Endothelial cell of umbilical vein (primary cell): Measurements from ENCODE around the gene SLC4A2. TPM values are rescaled to one million over a fixed set of nuclear protein-coding genes. Genes with fewer than 3 reads are reported as not detected.

Experiments
- BruUV-seq: library from RNA; stranded (reverse); fragments of 400-500 nt; replicated peaks from 2 replicates; lab custom pipeline; 2021; lab: Mats Ljungman, UMichigan
- CTCF ChIA-PET: fragments of 300-600, 350-600 bp; sonication (Branson Sonifier 250); formaldehyde crosslinking; loops from one replicate; lab custom pipeline; 2021; ENCODE audit warnings: antibody characterized with exemption, inconsistent platforms; lab: Charles Lee
- POLR2A ChIA-PET: fragments of 300-600, 350-600 bp; sonication (Branson Sonifier 250); formaldehyde crosslinking; loops from one replicate; lab custom pipeline; 2021; ENCODE audit warnings: antibody characterized with exemption, inconsistent platforms; lab: Charles Lee
- DNase-seq: peaks from one replicate; pipeline ENCODE4 v3.0.0-alpha.2; 2011; ENCODE audit warnings: low read depth, low spot score
- FAIRE-seq: peaks from 2 replicates; lab custom pipeline; 2011; peaks lifted over from hg19 to GRCh38; lab: Jason Lieb, UNC
- H2AFZ ChIP-seq: 2 replicates; pipeline ENCODE4 v1.6.0; 2012; ENCODE audit warnings: low read depth, low read length, control low read depth, inconsistent platforms
- H3K27ac ChIP-seq: 2 replicates; pipeline ENCODE4 v1.5.1; 2011; ENCODE audit warnings: low read depth, mild to moderate bottlenecking, control low read depth, low read length, moderate library complexity; ENCODE audit not compliant: insufficient read depth
- H3K27me3 ChIP-seq, 2 experiments: 2 replicates each; pipeline versions ENCODE4 v1.6.0 to v1.6.1; 2011; ENCODE audit warnings: low read length in 2 of 2, mixed read lengths in 1 of 2; ENCODE audit not compliant: control insufficient read depth in 2 of 2, insufficient read depth in 2 of 2
- H3K36me3 ChIP-seq, 2 experiments: 2 replicates in 1 of 2; 3 replicates in 1 of 2; pipeline ENCODE4 v1.5.1; 2011; ENCODE audit warnings: low read length in 2 of 2, mild to moderate bottlenecking in 1 of 2, moderate library complexity in 1 of 2; ENCODE audit not compliant: control insufficient read depth in 2 of 2, insufficient read depth in 2 of 2; ENCODE audit errors: extremely low read depth in 1 of 2
- H3K4me1 ChIP-seq: 3 replicates; pipeline ENCODE4 v1.5.1; 2011; ENCODE audit warnings: mild to moderate bottlenecking, low read length; ENCODE audit not compliant: control insufficient read depth, insufficient read depth; ENCODE audit errors: extremely low read depth
- H3K4me2 ChIP-seq: 2 replicates; pipeline ENCODE4 v1.6.1; 2011; ENCODE audit warnings: low read length, control low read depth, mixed read lengths; ENCODE audit not compliant: insufficient read depth
- H3K4me3 ChIP-seq, 3 experiments: fragments of 200-600 bp in 1 of 3; sonication (generic), shearing (Covaris generic) in 1 of 3; replicated peaks in 1 of 3; 2 replicates each; pipeline ENCODE4 v1.5.1; 2011 to 2016; ENCODE audit warnings: control low read depth in 3 of 3, low read length in 3 of 3, mild to moderate bottlenecking in 2 of 3, inconsistent platforms in 1 of 3, low read depth in 1 of 3, moderate library complexity in 1 of 3; ENCODE audit not compliant: insufficient read depth in 1 of 3
- H3K79me2 ChIP-seq: 2 replicates; pipeline ENCODE4 v1.6.0; 2012; ENCODE audit warnings: low read length, inconsistent platforms; ENCODE audit not compliant: control insufficient read depth, insufficient read depth
- H3K9ac ChIP-seq: replicated peaks from 2 replicates; pipeline ENCODE3; 2011; ENCODE audit warnings: low read length, control low read depth; ENCODE audit not compliant: insufficient read depth; ENCODE audit errors: extremely low read depth
- H3K9me1 ChIP-seq: replicated peaks from 3 replicates; pipeline ENCODE4 v1.6.0; 2011; ENCODE audit warnings: mild to moderate bottlenecking, low read length; ENCODE audit not compliant: control insufficient read depth, insufficient read depth; ENCODE audit errors: extremely low read depth
- H3K9me3 ChIP-seq: replicated peaks from 2 replicates; pipeline ENCODE4 v1.5.1; 2012; ENCODE audit warnings: low read length, inconsistent platforms; ENCODE audit not compliant: control insufficient read depth, insufficient read depth
- H4K20me1 ChIP-seq: replicated peaks from 2 replicates; pipeline ENCODE3; 2011; ENCODE audit warnings: mild to moderate bottlenecking, low read length; ENCODE audit not compliant: control insufficient read depth, insufficient read depth; ENCODE audit errors: extremely low read depth
- EZH2 ChIP-seq: IDR thresholded peaks from 2 replicates; pipeline ENCODE4 v1.6.1; 2012; ENCODE audit warnings: borderline replicate concordance, low read depth, mild to moderate bottlenecking, moderate library complexity, low read length, inconsistent platforms; ENCODE audit not compliant: severe bottlenecking
- FOS ChIP-seq: IDR thresholded peaks from 2 replicates; pipeline ENCODE4 v1.6.1; 2011; ENCODE audit warnings: mild to moderate bottlenecking, low read length, moderate library complexity, borderline replicate concordance; ENCODE audit not compliant: insufficient read depth
- GATA2 ChIP-seq: IDR thresholded peaks from 2 replicates; pipeline ENCODE4 v1.7.0; 2011; ENCODE audit warnings: low read depth, mild to moderate bottlenecking, moderate library complexity, mixed read lengths, low read length; ENCODE audit not compliant: insufficient read length, insufficient read depth
- JUN ChIP-seq: IDR thresholded peaks from 2 replicates; pipeline ENCODE4 v1.6.1; 2011; ENCODE audit warnings: borderline replicate concordance, low read depth; ENCODE audit not compliant: insufficient read length, insufficient read depth
- MYC ChIP-seq: IDR thresholded peaks from one replicate; pipeline ENCODE4 v1.6.1; 2011; ENCODE audit warnings: mild to moderate bottlenecking, low read depth, low read length
- POLR2A ChIP-seq: IDR thresholded peaks from 2 replicates; pipeline ENCODE4 v1.6.1; 2012; ENCODE audit warnings: low read depth, mild to moderate bottlenecking, control low read depth, low read length
- POLR2AphosphoS5 ChIP-seq: IDR thresholded peaks from 2 replicates; pipeline ENCODE4 v1.6.1; 2012; ENCODE audit warnings: low read depth, mild to moderate bottlenecking, control low read depth, low read length, moderate library complexity; ENCODE audit not compliant: insufficient read depth
- dilution Hi-C: fragments of 300-500 bp; cut with MboI; formaldehyde crosslinking; loops from one replicate; pipeline ENCODE4 v1.15.0; 2019; ENCODE audit warnings: low sequenced_read_pairs; ENCODE audit not compliant: extremely low pct_ligation_motif_present
- intact Hi-C: fragments of 100-400 bp; cut with micrococcal nuclease; formaldehyde crosslinking; loops from one replicate; pipeline ENCODE4 v1.10.0; 2022
- polyA plus RNA-seq, 4 experiments: library from polyadenylated mRNA; depleted of rRNA in 3 of 4; stranded (reverse) in 3 of 4; unstranded in 1 of 4; fragments of >200 nt; gene quantifications; 2 replicates each; pipeline versions ENCODE4 v1.2.1 to v1.2.3, GENCODE V29; 2011 to 2012; ENCODE audit warnings: missing spikeins in 1 of 4
- total RNA-seq: library from RNA; stranded (reverse); gene quantifications from 2 replicates; pipeline ENCODE4 v1.2.3, GENCODE V29; 2021
- TF ChIP-seq, protein P1 (sequence below), 2 donors: IDR thresholded peaks; 1 replicate in 1 of 2; 2 replicates in 1 of 2; pipeline ENCODE4 v1.5.1; 2011; ENCODE audit warnings: low read length in 2 of 2, mild to moderate bottlenecking in 2 of 2, moderate library complexity in 2 of 2, control low read depth in 1 of 2, inconsistent platforms in 1 of 2, low read depth in 1 of 2; ENCODE audit not compliant: insufficient read depth in 1 of 2; ENCODE audit errors: extremely low read depth in 1 of 2
- TF ChIP-seq, protein P2 (sequence below): IDR thresholded peaks from 2 replicates; pipeline ENCODE4 v1.6.1; 2011; ENCODE audit not compliant: insufficient read depth, insufficient read length

The SLC4A2 gene
- total and polyA plus RNA-seq, 2 donors (not counting 3 experiments of a cell fraction or from before 2014, with no cell fraction given), result 108 to 172 TPM

DNA sequence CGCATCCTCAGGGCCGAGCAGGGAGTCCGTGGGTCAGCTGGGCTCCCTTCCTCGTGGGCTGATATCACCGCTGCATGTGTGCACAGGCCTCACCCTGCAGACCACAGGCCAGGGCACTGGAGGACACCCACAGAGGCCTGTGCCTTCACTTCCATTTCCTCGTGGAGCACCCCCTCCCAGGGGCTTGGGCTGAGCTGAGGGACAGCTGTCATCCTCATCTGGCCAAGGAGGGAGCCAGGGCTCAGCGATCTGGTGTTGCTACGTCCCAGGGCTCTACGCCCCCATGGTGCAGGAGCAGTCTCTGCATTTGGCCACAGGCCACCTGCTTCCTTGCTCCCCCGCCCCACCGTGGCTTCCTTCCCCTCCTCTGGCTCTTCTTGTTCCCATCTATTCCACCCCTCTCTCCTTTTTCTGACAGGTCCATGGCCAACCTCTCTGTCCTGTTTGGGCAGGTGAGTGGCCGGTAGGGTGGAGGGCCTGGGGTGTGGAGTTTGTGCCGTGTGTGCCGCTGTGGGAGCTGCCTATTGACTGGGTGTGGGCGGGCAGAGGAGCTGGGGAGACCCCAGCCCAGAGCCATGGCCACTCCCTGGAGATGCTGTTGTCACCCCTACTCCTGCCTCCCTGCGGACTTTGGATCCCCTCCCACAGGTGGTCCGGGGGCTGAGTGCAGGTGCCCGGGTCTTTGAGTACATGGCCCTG, 19.4 kb upstream of the SLC4A2 start:
- TF ChIP-seq, protein P1, sequence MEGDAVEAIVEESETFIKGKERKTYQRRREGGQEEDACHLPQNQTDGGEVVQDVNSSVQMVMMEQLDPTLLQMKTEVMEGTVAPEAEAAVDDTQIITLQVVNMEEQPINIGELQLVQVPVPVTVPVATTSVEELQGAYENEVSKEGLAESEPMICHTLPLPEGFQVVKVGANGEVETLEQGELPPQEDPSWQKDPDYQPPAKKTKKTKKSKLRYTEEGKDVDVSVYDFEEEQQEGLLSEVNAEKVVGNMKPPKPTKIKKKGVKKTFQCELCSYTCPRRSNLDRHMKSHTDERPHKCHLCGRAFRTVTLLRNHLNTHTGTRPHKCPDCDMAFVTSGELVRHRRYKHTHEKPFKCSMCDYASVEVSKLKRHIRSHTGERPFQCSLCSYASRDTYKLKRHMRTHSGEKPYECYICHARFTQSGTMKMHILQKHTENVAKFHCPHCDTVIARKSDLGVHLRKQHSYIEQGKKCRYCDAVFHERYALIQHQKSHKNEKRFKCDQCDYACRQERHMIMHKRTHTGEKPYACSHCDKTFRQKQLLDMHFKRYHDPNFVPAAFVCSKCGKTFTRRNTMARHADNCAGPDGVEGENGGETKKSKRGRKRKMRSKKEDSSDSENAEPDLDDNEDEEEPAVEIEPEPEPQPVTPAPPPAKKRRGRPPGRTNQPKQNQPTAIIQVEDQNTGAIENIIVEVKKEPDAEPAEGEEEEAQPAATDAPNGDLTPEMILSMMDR (IDR thresholded peaks at IDR 0.05; ENCODE audit: extremely low read depth in 1 of 2, insufficient read depth in 1 of 2, low read depth in 1 of 2, low read length in 2 of 2), result no peak
- no peak for TF ChIP-seq GATA2
- TF ChIP-seq MYC, result no peak
- no peak for TF ChIP-seq POLR2A
- TF ChIP-seq FOS, result no peak
- no peak for TF ChIP-seq JUN
- TF ChIP-seq, protein P2, sequence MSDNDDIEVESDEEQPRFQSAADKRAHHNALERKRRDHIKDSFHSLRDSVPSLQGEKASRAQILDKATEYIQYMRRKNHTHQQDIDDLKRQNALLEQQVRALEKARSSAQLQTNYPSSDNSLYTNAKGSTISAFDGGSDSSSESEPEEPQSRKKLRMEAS, result no peak
- no peak for TF ChIP-seq EZH2
- TF ChIP-seq POLR2AphosphoS5, result no peak
- no peak overlapping the region for H3K4me2 ChIP-seq
- no peaks in the 10 kb centered on the region for H3K9me3 ChIP-seq
- dilution Hi-C loops, result no loop called here
- H3K79me2 ChIP-seq, result no peaks in the 10 kb centered on the region
- H3K27me3 ChIP-seq, result no peaks in the 10 kb centered on the region
- intact Hi-C loops, result loop anchor here (1.0 to 2.0 kb wide), 4 partner anchors 11 to 49 kb away; partner anchors contain the start of gene ABCB8
- peak overlapping the region; percentile 52 for H3K9ac ChIP-seq
- FAIRE-seq (peak; percentile 4), DNase-seq (no peak)
- no peaks in the 10 kb centered on the region for H4K20me1 ChIP-seq
- BruUV-seq, result no TSS peak
- no peaks in the 10 kb centered on the region for H3K9me1 ChIP-seq
- peaks cover 20% of the 10 kb centered on the region for H3K4me1 ChIP-seq
- peak overlapping the region; percentile 85 for H3K27ac ChIP-seq
- ChIA-PET CTCF (interaction anchor here (1.0 to 2.0 kb wide), 10 partner anchors 9 to 77 kb away, joined by 3 to 8 read pairs (median 5); partner anchors contain the start of gene ABCB8), POLR2A (no interaction called here)
- peaks cover 0 to 8% of the 10 kb centered on the region in 2 experiments for H3K36me3 ChIP-seq
- H3K4me3 ChIP-seq, result no peak overlapping the region
- H2AFZ ChIP-seq, result no peak overlapping the region
